NCI-H2227 (cell line): ENCODE results near the gene FBXO34.
A peak's percentile ranks its signal among the peaks of the same experiment; 100 is the strongest.

Experiments used
- DNase-seq: peaks from one replicate; lab custom pipeline; 2025; ENCODE audit not compliant: unreplicated experiment; lab: John Stamatoyannopoulos, UW

Gene FBXO34

DNA sequence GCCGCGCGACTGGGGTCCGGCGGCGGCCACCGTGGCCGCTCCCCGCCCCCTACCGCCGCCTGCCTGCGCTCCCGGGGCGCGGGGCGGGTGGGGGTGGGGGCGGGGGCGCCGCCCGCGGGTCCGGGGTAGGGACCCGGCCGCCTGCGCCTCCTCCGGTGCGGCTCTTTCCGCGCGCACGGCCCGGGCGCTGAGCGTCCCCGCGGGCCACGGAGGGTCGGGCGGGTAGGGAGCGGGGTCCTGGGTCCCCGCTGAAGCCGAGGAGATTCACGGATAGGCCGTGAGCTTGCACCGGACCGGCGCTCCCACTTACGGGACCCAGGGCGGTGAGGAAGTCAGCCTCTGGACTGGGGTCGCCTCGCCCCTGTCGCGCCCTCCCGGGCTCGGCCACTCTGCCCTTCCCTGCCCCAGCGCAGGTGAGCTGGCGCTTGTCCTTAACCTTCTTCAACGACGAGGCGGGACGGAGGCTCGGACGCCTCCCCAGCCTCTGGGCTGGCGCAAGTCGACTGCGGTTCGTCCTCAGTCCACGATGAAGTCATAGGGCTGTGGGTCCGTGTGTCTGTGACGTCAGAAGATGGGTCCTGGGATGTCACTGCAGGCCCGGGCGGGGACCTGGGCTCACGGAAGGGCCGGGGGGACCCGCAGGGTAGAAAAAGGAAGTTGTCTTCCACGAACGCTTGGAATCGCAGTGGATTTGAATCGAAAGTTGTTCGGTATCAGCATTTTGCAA is 514 bp downstream of the FBXO34 start:
- DNase-seq, result peak; percentile 87

DNA sequence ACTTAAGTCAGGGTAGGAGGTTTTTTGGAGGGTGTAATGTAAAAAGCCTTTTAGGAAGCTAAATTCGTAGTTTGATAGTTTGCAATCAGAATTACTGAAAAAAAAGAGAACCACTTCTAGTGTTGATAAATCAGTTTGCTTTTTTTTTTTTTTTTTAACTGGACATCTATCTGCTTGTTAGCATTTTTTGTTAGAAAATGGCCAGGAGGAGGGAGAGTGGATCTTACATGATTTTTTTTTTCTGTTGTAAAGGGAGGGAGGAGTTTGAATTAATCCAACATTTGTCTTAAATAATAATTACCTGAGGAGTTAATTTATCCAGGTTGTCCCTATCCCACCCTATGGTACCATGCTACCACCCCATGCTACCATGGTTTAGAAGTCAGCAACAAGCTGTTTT is 1.2 kb downstream of the FBXO34 start:
- no peak for DNase-seq

DNA sequence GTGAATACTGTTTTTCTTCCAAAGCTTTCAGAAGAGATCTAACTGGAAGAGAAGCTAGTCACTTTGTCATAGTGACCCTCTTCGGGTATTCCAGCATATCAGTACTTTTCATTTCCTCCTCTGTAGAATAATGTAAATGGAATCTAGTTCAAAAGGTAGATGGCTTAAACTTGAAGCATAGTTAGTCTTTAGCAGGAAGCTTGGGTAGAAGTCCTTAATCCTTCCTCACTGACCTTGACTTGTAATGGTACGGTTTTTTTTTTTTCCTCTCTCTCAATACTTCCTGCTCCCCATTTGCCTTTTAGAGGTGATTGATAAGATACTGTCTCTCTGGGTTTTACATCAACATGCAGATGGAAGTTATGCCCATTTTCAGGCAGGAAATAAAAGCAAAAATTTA is 1.7 kb downstream of the FBXO34 start:
- DNase-seq, result no peak

DNA sequence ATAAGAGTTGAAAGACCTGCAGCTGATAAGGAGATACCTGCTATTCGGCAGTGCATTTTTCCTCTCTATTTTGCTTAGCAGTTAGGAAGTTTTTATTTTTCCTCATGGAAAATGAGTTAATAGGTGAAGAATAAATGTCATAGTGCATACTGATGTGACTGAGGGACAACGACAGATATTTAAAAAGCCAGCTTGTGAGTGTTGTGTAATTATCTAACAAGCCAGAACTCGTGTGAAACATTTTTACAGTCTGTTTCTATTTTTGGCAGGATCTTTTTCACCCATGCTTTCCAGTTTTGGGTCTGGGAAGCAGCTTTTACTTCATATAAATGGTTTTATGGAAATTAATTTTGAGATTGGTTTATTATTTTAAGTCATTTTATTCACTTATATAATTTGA is 2.9 kb downstream of the FBXO34 start:
- no peak for DNase-seq

DNA sequence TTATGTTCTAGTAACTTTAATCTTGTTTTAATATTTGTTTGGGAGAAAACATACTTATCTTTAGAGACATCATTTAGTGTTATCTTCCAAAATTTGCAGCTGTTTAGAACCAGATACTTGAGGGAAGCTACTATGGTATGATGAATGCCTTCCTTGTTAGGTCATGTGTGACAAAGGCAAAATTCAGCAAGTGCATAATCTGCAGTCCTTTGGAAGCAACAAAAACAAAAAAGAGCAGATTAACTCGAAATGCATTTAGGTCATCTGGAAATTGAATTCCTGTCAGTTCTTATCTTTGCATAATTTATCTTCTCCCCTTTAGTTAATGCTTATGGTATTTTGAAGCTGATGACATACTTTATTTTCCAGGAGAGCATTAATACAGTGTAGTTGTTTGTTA is 3.5 kb downstream of the FBXO34 start:
- no peak for DNase-seq

DNA sequence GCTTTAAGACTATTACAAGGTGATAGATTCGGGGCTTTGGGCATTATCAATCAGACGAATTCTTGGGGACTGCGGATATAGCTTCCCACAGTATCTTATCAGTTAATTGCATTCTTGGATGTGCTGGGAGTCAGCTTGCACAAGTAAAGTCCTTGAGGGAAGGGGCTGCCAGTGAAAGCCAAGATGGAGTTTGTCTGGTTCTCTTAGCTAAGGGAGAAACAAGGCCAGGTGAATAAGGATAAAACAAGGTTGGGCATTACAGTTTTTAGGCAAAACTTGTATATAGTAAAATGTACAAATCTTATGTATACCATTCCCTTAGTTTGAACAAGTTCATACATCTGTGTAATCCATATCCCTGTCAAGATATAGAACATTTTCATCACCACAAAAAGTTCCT is 5.5 kb downstream of the FBXO34 start:
- no peak for DNase-seq

DNA sequence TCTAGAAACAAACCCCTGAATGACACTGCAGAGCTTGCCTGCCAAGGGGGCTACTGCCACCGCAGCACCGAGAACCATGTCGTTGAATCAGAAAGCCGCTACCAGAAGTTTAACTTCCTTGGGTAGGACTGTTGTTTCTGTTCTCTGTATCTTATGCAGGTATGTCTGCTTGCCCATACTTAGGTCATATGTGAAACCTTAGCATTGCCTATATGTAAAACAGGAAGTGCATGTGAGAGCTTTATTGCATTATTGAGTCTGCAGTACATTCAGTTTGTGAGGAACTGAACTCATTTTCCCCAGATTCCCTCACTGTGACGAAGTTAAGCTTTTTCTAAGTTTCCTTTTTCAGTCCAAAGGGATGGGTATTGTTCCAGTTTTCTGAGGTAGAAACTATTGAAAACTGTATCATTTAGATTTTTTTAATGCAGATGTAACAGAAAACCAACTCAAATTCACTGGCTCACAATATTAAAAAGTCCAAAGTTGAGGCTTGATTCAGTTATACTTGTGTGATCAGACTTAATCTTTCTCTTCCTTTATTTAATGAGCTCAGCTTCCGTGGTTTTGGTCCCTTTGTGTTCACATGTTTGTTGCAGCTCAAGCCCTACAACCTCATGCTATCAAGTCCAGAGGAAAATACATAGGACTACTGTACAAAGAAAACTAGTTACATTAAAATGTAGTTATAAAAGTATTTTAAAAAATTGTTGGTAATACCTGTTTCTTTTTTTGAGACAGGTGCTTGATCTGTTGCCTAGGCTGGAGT is 6.9 kb downstream of the FBXO34 start:
- DNase-seq, result no peak

DNA sequence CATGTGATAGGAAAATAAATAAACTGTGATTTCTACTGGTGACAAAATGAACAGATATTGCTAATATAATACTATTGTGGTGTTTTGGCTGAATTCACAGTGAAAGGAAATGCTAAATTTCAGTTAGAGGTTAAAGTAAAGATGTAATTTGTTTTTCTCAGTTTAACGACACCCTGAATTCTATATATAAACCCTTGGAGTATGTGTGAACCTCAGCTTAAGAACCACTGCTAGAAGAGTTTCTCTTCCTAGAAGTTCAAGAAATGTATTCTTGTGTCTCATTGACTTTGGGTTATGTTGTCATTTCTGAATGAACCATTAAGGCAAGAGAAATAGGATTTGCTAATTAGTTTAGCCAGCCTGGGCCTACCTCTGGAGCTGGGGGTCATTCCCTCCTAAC is 8.2 kb downstream of the FBXO34 start:
- no peak for DNase-seq

DNA sequence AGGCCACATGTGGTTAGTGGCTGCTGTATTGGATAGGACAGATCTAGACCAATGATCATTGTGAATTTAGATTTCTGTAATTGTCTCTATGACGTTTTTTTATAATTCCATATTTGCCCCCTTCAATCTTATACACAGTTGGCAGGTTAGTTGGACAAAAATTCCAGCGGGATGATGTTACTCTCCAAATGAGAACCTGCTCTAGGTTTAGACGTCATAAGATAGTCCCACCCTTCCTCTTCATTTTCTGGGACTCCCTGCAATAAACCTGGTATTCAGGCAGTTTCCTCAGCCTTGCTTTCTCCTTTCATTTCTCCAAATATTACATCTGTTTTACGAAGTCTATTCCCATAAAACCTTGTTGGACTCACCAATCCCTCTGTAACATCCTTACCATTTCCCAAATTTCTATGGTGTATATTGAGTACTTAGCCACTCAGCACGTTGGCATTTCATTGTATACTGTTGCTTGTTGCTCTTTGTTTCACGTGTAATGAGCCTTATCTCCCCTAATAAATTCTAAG is 10.2 kb downstream of the FBXO34 start:
- no peak for DNase-seq

DNA sequence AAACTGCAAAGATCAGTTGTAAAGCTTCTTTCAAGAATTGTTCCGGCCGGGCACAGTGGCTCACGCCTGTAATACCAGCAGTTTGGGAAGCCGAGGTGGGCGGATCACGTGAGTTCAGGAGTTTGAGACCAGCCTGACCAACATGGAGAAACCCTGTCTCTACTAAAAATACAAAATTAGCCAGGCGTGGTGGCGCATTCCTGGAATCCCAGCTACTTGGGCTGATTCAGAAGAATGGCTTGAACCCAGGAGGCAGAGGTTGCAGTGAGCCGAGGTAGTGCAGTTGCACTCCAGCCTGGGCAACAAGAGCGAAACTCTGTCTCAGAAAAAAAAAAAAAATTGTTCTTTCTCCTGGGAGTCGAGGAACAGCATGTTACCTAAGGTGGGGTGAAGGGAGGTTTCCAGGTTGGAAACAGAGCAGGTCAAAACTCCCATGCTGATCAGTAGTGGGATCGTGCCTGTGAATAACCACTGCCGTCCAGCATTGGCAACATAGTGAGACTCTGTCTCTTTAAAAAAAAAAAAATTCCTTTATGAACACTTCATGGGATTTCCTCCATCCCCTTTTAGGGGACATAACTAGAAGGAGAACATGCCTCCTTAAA is 13.9 kb downstream of the FBXO34 start:
- no peak for DNase-seq

DNA sequence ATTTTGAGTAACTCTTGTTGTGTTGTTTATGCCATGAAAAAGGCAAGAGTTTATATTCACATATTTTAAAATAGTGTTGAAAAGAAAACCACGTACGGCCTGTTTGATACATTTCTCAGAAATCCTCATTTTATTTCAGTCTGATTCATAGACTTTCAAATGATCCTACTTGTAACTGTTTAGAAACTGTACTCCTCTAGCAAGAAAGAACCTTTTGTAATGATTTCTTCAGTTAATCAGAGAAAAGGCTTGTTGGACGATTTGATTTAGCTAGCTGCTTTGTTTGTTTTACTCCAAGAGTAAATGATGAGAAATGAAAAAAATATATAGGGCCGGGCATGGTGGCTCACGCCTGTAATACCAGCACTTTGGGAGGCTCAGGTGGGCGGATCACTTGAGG is 17.2 kb downstream of the FBXO34 start:
- no peak for DNase-seq

DNA sequence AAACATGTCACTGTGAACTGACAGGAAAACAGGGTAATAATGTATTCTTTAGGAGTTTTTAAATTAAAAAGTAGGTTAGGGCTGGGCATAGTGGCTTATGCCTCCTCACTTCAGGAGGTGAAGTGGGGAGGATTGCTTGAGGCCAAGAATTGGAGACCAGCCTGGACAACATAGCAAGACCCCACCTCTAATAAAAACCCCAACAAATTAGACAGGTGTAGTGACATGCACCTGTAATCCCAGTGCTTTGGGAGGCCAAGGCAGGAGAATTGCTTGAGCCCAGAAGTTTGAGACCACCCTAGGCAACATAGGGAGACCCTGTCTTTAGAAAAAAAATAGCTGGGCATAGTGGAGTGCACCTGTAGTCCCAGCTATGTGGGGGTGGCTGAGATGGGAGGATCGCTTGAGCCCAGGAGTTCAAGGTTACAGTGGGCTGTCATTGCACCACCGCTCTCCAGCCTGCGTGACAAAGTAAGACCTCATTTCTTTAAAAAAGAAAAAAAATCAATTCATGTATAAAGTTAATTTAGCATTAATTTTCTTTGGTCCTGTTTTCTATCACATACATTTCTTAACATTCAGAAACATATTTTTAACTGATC is 20.4 kb downstream of the FBXO34 start:
- no peak for DNase-seq

DNA sequence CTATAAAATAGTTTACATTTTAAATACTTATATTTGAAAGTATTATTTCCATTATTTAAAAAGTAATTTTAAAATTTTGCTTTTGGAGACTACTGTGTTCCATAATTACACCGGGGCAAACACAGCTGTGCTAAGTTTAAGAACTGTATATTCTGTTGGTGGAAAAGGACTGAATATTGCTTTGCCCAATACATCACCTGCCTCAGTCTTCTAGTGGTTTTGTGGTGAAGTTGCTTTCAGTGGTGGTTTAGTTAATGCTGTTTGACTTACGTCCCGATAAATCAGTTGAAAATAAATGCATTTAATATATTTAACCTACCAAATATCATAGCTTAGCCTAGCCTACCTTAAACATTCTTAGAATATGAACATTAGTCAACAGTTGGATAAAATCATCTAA is 23.4 kb downstream of the FBXO34 start:
- no peak for DNase-seq

DNA sequence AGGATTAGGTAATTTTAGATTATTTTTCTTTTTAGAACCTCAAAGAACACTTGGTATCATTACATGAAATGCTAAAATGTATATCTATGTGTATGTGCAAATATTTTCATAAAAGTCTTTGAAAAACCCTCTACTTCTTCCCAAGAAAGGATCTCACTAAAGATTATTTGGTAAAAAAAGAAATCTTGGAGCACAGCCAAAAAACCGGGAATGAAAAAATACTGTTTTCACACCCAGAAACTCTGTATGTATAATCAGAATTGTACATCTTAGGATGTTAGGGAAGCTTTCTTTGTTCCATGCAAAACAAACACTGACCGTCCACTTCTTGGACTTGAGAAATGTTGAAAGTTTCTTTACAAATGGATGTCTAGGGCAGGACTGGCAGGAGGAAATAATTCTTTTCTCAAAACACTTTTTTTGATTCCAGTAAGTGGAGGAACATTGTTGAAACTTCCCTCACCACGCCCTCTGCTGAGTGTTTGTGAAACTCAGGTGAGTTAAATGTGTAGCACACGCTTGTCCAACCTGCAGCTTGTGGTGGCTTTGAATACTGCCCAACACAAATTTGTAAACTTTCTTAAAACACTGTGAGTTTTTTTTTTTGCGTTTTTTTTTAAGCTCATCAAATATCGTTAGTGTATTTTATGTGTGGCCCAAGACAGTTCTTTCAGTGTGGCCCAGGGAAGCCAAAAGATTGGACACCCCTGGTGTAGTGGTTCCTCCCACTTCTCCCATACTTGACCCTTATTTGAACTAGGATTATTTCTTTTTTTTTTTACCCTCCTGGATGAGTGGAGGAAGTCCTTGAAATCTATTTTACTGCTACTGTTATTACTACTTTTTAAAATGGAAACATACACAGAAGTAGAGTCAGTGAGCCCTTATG is 26.6 kb downstream of the FBXO34 start:
- no peak for DNase-seq

DNA sequence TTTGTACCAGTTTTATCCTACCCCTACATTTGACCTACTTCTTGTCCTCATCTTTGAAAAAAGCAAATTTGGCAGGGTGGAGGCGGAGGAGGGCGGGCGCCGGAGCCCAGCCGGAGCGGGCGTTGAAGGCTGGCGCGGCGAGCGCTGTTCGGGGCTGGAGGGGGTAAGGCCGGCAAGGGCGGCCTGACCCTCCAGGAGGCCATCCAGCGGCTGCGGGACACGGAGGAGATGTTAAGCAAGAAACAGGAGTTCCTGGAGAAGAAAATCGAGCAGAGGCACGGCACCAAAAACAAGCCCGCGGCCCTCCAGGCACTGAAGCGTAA is 27.2 kb downstream of the FBXO34 start:
- DNase-seq, result no peak

DNA sequence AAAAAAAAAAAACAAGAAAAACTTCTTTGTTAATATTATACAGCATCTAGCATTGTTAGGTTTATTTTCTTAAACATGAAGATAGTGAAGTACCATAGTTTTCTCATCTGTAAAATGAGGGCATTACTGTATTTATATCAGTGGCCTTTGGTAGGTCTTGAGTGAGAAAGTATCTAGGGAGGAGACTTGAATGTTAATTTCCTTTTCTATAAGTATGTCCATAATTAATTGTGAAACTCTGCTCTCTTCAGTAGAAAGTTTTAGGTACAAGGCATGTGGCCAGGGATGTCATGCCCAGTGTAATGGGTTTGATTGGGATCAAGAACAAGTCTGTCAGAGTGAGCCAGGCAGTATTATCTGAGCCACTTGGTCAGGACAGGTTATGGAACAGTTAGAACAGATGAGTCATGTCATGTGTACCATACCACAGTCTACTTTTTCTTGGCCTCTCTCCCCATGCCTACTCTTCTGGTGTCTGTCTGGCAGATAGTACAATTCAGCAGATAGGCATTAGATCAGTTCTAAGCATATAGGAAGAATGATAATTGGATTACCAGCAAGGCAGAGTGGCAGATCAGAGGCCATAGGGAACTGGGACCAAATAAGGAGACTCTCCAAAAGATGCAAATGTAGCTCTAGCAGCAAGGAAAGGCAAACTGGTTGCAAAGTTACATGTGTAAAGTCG is 30.4 kb downstream of the FBXO34 start:
- no peak for DNase-seq

DNA sequence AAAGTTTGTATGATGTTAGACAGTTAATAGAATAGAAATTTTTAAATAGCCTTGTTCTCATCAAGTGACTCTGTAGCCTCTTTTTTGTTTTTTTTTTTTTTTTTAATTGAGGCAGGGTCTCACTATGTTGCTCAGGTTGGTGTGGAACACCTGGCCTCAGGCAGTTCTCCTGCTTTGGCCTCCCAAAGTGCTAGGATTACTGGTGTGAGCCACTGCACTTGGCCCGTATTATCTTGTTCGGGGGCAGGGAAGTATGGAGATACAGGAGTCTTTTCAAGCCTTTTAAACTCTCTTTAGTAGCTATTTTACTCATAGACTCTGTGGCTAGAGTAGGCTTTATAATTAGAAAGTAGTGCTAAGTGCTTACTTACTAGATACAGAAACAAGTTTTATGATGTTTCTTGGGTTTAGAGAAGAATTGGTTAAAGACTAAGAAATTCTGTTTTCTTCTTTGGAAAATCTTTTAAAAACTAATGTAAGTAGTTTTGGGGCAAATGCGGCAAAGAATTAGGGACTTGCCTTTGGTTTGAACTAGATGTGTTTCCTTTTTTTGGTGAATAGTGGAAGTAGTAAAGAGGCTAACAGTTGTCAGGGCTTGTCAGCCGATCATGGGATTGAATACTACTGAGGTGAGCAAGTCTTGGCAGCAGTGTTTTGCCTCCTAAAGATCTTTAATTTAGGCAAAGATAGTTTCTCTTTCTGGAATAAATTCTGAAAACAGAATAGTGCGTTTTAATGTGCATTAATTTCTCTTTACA is 31.3 kb downstream of the FBXO34 start:
- no peak for DNase-seq

DNA sequence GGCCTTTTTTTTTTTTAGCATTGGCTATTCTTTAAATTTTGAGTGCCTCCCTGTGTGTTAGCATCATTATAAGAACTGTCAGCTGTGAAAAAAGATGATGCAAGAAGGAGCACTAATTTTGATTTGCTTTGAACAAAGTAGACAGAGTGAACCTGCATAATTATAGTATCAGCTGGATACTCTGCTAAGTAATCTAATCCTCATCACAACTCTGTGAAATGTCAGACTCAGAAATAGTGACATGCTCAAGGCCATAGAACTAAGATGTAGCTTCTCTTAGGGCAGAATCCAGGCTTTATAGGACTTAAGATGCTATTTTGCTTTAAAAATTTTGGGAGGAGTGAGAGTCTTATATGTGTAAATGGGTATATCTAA is 31.9 kb downstream of the FBXO34 start:
- no peak for DNase-seq

DNA sequence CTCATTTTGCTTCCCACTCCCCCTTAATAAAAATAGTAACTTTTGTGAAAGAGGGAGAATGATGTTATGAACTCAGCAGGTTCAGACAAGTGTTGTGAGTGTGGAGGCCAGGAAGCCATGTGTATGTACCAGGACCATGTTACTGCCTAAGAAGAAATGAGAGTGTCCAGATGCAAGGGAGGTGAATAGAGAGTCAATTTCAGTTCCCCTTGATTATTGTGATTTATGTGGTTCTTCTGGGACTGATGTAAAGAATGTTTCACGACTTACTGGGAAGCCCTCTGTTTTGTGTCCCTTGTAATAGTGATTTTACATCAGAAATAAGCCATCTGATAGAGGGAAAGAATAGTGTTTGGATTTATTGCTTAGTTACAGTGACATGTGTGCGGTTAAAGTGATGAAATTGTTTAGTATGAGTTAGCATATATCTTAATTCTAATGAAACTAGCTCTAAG is 32.5 kb downstream of the FBXO34 start:
- no peak for DNase-seq
